ENCODE data around the gene CENPT. TPM values are rescaled to one million over a fixed set of nuclear protein-coding genes. Genes with fewer than 3 reads are reported as not detected.

The CENPT gene
- total RNA-seq, 2 donors from 2014 or later: 25.6 to 38.9 TPM

GRCh38 chr16:67873435-67874370 lies 26.2 kb upstream of the CENPT start:
- DNase-seq: peak; percentile 36
- Histone ChIP-seq H3K27me3 (no peaks in the 10 kb centered on the region), H3K4me1 (peaks cover 14% of the 10 kb centered on the region), H3K9me3 (no peaks in the 10 kb centered on the region), H3K36me3 (peaks cover 20% of the 10 kb centered on the region), H3K27ac (peak overlapping the region; percentile 71), H3K9ac (ENCODE audit: low read depth in 2 of 2, low read length in 2 of 2) (peak overlapping the region; percentile 93 to 97), H3K4me3 (peak overlapping the region; percentile 100)
- TF ChIP-seq CTCF (IDR thresholded peaks at IDR 0.05): no peak
- intact Hi-C loops (cut with DNase I): no loop called here

GRCh38 chr16:67872631-67873434 lies 25.3 kb upstream of the CENPT start, which contains the start of gene EDC4:
TSS of gene EDC4 (plus strand) at chr16:67873052. CDS start at chr16:67873262, 210 bp downstream.
- intact Hi-C loops (cut with DNase I): no loop called here
- Histone ChIP-seq H3K27ac (peak within 1 kb of the TSS; percentile 71), H3K36me3 (peaks cover 12% of the 10 kb centered on the region), H3K4me3 (peak within 1 kb of the TSS; percentile 100), H3K9me3 (no peaks in the 10 kb centered on the region), H3K9ac (ENCODE audit: low read depth in 2 of 2, low read length in 2 of 2) (peak within 1 kb of the TSS; percentile 93 to 97), H3K4me1 (peaks cover 14% of the 10 kb centered on the region), H3K27me3 (no peaks in the 10 kb centered on the region)
- no peak for TF ChIP-seq CTCF (IDR thresholded peaks at IDR 0.05)
- peak; percentile 84 for DNase-seq

- Histone ChIP-seq H3K9me3 (no peaks in the 10 kb centered on the region), H3K27ac (peak overlapping the region; percentile 71), H3K27me3 (no peaks in the 10 kb centered on the region), H3K9ac (ENCODE audit: low read depth in 2 of 2, low read length in 2 of 2) (peak overlapping the region; percentile 93 to 97), H3K4me3 (peak overlapping the region; percentile 100), H3K4me1 (peaks cover 14% of the 10 kb centered on the region), H3K36me3 (peaks cover 9% of the 10 kb centered on the region)
- DNase-seq: no peak
- intact Hi-C loops (cut with DNase I): no loop called here
- no peak for TF ChIP-seq CTCF (IDR thresholded peaks at IDR 0.05)
Measured at GRCh38 chr16:67872131-67872630, 24.7 kb upstream of the CENPT start.

- Histone ChIP-seq H3K4me3 (no peak overlapping the region), H3K36me3 (no peaks in the 10 kb centered on the region), H3K9me3 (no peaks in the 10 kb centered on the region), H3K4me1 (peaks cover 14% of the 10 kb centered on the region), H3K27me3 (no peaks in the 10 kb centered on the region), H3K27ac (no peak overlapping the region), H3K9ac (ENCODE audit: low read depth in 2 of 2, low read length in 2 of 2) (no peak overlapping the region)
- no peak for DNase-seq
- TF ChIP-seq CTCF (IDR thresholded peaks at IDR 0.05): no peak
- intact Hi-C loops (cut with DNase I): no loop called here
Measured at GRCh38 chr16:67871256-67871655, 23.8 kb upstream of the CENPT start.

GRCh38 chr16:67869653-67870052 lies 22.2 kb upstream of the CENPT start:
- intact Hi-C loops (cut with DNase I): loop anchor here (10.0 kb wide), 1 partner anchor 55 kb away; no protein-coding TSS in a partner anchor
- Histone ChIP-seq H3K4me1 (peaks cover 12% of the 10 kb centered on the region), H3K4me3 (no peak overlapping the region), H3K27me3 (no peaks in the 10 kb centered on the region), H3K36me3 (no peaks in the 10 kb centered on the region), H3K27ac (no peak overlapping the region), H3K9ac (ENCODE audit: low read depth in 2 of 2, low read length in 2 of 2) (no peak overlapping the region), H3K9me3 (no peaks in the 10 kb centered on the region)
- DNase-seq: no peak
- TF ChIP-seq CTCF (IDR thresholded peaks at IDR 0.05): no peak
